GM18507 (cell line): ENCODE measurements around the gene PCBP4.
"Not testable (repeated sequence)": the region's sequence is repeated elsewhere in the genome, so short reads cannot be mapped to it uniquely, and the experiment has no call there.

Experiments used
- DNase-seq: peaks from one replicate; pipeline ENCODE4 v3.0.0; 2011; ENCODE audit warnings: low read depth; ENCODE audit not compliant: insufficient read length; ENCODE audit errors: extremely low spot score
- FAIRE-seq: peaks from 2 replicates; lab custom pipeline; 2011; peaks lifted over from hg19 to GRCh38; lab: Jason Lieb, UNC

PCBP4 gene

DNA sequence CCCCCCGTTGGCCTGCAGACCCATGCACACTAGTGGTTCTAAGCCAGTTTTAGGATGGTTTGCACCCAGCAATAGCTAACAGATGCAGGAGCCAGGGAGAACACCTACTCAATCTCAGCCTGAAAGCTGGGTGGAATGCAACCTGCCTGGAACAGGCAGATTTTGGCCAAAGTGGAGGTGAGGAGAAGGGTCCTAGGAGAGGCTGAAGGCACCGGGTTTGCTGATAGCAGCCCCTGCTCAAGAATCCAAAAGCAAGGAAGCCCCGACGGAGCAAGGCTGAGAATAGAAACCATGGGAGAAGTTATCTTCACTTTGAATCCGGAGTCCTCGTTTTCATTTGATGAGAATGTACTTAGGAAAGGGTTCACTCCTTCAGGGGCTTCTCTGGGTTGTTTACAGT lies 35.5 kb downstream of the PCBP4 start:
- DNase-seq (no peak), FAIRE-seq (no peak)

DNA sequence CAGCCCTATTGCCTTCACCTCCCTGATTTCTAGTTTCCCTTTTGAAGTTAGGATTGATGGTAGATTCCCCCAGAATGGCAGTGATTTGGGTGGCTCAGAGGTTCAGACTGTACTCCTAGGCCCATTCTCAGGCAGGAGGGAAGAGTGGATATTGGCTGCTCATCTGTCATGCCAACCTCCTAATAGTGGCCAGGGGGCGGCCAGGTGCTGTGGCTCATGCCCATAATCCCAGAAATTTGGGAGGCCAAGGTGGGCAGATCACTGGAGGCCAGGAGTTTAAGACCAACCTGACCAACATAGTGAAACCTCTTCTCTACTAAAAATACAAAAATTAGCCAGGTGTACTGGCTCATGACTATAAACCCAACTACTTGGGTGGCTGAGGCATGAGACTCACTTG lies 36.8 kb downstream of the PCBP4 start:
- FAIRE-seq (no peak), DNase-seq (no peak)

DNA sequence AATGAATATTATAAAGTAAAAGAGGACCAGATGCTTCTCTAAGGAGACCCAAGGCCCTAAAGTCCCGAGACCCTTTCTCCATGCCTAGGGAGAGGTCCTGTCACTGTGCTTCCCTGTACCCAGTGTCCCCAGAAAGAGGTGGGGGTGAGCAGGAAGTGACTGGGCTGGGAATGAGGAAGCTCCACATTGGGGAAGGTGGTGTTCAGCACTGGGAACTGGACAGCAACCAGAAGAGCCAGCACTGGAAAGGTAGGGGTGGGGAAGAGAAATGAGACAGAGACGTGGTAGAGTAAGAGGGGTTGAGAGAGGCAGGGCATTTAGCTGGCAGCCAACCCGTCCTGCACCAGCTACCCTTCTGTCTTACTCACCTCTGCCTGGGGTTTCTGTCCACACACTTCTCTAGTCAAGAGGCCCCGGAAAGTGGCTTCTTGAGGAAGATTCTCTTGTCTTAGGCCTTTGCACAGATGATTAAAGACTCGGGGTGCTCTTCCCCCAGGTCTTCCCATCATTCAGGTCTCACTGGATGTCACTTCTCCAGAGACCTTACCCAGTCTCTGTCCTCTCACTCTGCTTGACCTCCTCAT lies 37.7 kb downstream of the PCBP4 start:
- no peak for DNase-seq
- no peak for FAIRE-seq

DNA sequence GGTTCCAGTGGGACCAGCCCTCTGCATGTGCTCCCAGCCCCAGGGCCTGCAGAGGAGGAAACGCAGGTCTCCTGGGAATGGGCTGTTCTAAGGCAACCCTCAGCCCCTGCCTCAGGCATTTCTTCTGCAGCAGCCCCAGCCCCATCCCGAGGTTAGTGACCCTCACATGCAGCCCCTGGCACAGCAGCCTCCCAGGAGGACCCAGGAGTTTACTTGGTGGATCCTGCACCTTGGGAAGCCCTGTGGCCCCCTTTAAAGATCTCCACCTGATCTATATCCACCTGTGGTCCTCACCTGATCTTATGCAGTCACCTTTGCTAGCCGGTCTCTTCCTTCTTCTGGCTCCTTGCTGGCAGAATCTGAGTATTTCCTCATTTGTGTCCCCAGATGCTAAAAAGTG lies 38.3 kb downstream of the PCBP4 start:
- DNase-seq, FAIRE-seq: not testable (repeated sequence)

DNA sequence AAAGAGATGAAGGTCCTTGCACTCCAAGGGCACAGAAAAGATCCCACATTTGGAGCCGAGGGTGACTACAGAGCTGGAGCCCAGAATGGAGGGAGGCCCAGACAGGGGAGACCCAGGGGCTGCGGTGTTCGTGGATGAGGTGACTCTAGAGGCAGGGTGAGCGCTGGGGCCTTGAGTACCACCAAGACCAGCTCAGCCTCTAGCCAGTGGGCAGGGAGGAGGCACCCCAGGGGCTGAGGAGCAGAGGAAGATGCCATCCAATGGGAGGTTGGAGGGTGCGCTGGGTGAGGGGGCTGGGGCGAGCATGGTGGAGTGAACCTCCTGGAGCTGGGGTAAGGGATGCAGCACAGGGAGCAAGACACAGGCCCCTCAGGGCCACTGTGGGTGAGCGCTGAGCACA lies 38.8 kb downstream of the PCBP4 start:
- DNase-seq (no peak), FAIRE-seq (no peak)

DNA sequence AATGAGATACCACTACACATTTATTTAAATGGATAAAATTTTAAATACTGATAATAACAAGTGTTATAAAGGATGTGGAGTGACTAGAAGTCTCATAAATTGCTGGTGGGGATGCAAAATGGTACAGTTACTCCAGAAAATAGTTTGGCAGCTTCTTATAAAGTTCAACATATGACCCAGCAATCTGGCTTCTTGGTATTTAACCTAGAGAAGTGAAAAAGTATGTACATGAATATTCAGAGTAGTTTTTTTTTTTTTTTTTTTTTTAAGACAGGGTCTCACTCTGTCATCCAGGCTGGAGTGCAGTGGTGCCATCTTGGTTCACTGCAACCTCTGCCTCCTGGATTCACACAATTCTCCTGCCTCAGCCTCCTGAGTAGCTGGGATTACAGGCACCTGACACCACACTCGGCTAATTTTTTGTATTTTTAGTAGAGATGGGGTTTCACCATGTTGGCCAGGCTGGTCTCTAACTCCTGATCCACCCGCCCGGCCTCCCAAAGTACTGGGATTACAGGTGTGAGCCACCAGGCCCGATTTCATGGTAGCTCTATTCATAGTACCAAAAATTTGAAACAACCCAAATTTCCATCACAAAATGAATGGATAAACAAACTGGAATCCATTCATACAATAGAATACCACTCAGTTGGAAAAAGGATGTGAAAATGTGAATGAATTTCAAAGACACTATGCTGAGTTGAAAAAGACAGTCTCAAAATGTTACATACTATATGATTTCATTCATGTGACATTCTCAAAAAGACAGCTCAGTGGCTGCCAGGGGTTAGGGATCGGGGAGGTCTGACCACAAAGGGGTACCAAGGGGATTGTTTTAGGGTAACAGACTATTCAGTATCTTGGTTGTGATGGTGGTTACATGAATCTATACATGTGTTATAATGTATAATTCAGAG lies 39.9 kb downstream of the PCBP4 start:
- FAIRE-seq (no peak), DNase-seq (no peak)

DNA sequence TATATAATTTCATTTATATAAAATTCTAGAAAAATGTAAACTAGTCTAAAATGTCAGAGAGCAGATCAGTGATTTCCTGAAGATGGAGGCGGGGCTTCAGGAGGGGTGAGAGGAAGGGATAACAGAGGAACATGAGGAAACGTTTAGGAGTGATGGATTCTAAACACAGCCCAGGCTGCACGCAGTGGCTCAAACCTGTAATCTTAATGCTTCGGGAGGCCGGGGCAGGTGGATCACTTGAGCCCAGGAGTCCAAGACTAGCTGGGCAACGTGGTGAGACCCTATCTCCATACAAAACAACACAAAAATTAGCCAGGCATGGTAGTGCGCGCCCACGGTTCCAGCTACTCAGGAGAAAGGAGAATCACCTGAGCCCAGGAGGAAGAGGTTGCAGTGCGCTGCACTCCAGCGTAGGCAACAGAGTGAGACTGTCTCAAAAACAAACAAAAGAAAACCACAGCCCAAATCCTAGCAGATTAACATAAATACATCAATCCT lies 46.1 kb downstream of the PCBP4 start:
- DNase-seq = no peak
- no peak for FAIRE-seq

DNA sequence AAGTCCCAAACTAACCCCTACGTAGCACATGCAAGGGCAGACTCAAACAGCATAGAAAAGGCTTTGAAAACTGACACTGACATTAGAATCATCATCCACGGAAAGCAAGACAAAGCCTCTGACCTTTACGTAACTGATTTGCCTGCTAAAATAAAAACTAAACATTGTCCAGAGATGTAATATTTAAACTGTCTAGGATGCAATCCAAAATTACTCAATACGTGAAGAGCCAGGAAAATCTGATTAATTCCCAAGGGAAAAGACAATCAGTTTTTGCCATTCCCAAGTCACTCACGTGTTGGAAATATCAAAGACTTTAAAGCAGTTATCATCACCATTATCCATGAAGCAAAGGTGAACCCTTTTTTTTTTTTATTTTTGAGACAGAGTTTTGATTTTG lies 50.8 kb downstream of the PCBP4 start:
- DNase-seq = no peak
- FAIRE-seq = no peak

DNA sequence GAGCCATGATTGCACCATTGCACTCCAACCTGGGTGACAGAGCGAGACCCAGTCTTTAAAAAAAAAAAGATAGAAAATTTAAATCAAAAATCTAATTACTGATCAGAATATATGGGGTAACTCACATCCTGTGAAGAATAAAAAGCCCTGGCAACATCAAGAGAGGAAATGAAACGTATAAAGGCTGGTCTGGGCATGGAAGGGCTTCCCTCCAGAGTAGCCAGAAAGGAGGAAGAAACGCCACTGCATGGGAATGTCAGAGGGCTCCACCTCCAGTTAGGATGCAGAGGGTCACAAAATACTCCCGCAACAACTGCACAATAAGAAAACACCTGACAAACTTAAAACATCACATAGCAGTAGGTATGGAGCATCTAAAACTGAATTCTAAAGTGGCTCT lies 59.2 kb downstream of the PCBP4 start:
- no peak for DNase-seq
- no peak for FAIRE-seq
